Neural progenitor cell (in vitro differentiated cells): ENCODE data around the gene LRRC26.

ENCODE experiments used
- EZH2 ChIP-seq: fragments of 200-600 bp; sonication (generic); IDR thresholded peaks from 2 replicates; pipeline ENCODE4 v1.6.1; 2017; ENCODE audit warnings: antibody characterized with exemption, mild to moderate bottlenecking, moderate library complexity
- EZH2phosphoT487 ChIP-seq: fragments of 200-600 bp; sonication (generic); IDR thresholded peaks from 2 replicates; pipeline ENCODE4 v1.6.1; 2017; ENCODE audit warnings: antibody characterized with exemption
- TF ChIP-seq, protein P1 (sequence below): fragments of 200-600 bp; sonication (generic); IDR thresholded peaks from 2 replicates; pipeline ENCODE4 v1.5.1; 2017; ENCODE audit warnings: antibody characterized with exemption, mild to moderate bottlenecking

DNA sequence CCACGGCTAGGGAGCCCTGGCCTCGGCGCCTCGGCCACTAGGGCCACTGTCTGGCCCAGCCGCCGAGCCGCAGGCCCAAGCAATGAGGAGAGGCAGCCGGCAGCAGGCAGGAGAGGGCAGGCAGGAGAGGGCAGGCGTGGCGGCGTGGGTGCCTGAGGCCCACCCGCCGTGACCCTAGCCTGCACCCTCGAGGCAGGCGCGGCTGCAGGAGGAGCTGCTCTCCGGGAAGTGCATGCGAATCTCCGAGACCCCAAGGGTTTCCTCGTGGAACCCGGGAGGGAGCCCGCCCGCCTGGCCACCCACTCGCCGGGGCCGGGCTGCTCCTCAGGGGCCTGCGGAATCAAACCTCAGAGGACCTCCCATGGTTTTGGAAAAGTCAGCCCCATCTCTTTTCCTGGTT, 21.6 kb downstream of the LRRC26 start:
- TF ChIP-seq, protein P1, sequence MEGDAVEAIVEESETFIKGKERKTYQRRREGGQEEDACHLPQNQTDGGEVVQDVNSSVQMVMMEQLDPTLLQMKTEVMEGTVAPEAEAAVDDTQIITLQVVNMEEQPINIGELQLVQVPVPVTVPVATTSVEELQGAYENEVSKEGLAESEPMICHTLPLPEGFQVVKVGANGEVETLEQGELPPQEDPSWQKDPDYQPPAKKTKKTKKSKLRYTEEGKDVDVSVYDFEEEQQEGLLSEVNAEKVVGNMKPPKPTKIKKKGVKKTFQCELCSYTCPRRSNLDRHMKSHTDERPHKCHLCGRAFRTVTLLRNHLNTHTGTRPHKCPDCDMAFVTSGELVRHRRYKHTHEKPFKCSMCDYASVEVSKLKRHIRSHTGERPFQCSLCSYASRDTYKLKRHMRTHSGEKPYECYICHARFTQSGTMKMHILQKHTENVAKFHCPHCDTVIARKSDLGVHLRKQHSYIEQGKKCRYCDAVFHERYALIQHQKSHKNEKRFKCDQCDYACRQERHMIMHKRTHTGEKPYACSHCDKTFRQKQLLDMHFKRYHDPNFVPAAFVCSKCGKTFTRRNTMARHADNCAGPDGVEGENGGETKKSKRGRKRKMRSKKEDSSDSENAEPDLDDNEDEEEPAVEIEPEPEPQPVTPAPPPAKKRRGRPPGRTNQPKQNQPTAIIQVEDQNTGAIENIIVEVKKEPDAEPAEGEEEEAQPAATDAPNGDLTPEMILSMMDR, result no peak
- TF ChIP-seq EZH2 (no peak), EZH2phosphoT487 (no peak)
